ENCODE data around the gene FNDC3B.
"Not testable (repeated sequence)": the region's sequence is repeated elsewhere in the genome, so short reads cannot be mapped to it uniquely, and the experiment has no call there.

DNA sequence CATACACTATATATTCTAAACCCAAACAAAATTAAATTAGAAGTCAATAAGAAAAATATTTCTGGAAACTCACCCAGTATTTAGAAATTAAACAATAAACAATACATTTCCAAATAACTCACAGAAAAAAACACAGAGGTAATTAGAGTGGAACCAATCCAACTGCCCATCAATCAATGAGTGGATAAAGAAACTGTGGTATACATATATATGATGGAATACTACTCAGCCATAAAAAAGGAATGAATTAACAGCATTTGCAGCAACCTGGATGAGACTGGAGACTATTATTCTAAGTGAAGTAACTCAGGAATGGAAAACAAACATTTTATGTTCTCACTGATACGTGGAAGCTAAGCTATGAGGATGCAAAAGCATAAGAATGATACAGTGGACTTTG is 37.8 kb upstream of the FNDC3B start:
- not testable (repeated sequence) for TF ChIP-seq POLR2A (IDR thresholded peaks at IDR 0.05)
- TF ChIP-seq, protein P1, sequence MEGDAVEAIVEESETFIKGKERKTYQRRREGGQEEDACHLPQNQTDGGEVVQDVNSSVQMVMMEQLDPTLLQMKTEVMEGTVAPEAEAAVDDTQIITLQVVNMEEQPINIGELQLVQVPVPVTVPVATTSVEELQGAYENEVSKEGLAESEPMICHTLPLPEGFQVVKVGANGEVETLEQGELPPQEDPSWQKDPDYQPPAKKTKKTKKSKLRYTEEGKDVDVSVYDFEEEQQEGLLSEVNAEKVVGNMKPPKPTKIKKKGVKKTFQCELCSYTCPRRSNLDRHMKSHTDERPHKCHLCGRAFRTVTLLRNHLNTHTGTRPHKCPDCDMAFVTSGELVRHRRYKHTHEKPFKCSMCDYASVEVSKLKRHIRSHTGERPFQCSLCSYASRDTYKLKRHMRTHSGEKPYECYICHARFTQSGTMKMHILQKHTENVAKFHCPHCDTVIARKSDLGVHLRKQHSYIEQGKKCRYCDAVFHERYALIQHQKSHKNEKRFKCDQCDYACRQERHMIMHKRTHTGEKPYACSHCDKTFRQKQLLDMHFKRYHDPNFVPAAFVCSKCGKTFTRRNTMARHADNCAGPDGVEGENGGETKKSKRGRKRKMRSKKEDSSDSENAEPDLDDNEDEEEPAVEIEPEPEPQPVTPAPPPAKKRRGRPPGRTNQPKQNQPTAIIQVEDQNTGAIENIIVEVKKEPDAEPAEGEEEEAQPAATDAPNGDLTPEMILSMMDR (IDR thresholded peaks at IDR 0.05 in 8 of 11, conservative IDR thresholded peaks at IDR 0.05 in 3 of 11) = not testable (repeated sequence)
